EL (cell line): ENCODE results near the gene STEAP4.

Experiments used
- DNase-seq: peaks from one replicate; pipeline ENCODE4 v3.0.0-alpha.2; 2016

The STEAP4 gene

GRCh38 chr7:88306590-88307048 is at the start of gene STEAP4:
TSS of gene STEAP4 (minus strand) at chr7:88306894. CDS start at chr7:88284269, 22,625 bp downstream.
- peak; percentile 13 for DNase-seq

- DNase-seq, result no peak
Measured at GRCh38 chr7:88355011-88355410, 48.3 kb upstream of the STEAP4 start.

GRCh38 chr7:88350118-88350517 is 43.4 kb upstream of the STEAP4 start:
- DNase-seq, result no peak

GRCh38 chr7:88347517-88347916 is 40.8 kb upstream of the STEAP4 start:
- no peak for DNase-seq

- no peak for DNase-seq
Measured at GRCh38 chr7:88347090-88347489, 40.4 kb upstream of the STEAP4 start.

- DNase-seq, result no peak
Measured at GRCh38 chr7:88346357-88346756, 39.7 kb upstream of the STEAP4 start.

GRCh38 chr7:88344956-88345832 is 38.5 kb upstream of the STEAP4 start:
- peak; percentile 6 for DNase-seq

- DNase-seq, result no peak
Measured at GRCh38 chr7:88344271-88344670, 37.6 kb upstream of the STEAP4 start.

- no peak for DNase-seq
Measured at GRCh38 chr7:88339195-88339922, 32.7 kb upstream of the STEAP4 start.

- no peak for DNase-seq
Measured at GRCh38 chr7:88338503-88338902, 31.8 kb upstream of the STEAP4 start.

- peak; percentile 22 for DNase-seq
Measured at GRCh38 chr7:88337572-88337971, 30.9 kb upstream of the STEAP4 start.

GRCh38 chr7:88331322-88331721 is 24.6 kb upstream of the STEAP4 start:
- no peak for DNase-seq

GRCh38 chr7:88329532-88330463 is 23.1 kb upstream of the STEAP4 start:
- no peak for DNase-seq

GRCh38 chr7:88328787-88329186 is 22.1 kb upstream of the STEAP4 start:
- DNase-seq, result no peak

GRCh38 chr7:88324699-88325098 is 18.0 kb upstream of the STEAP4 start:
- no peak for DNase-seq

GRCh38 chr7:88322151-88322550 is 15.5 kb upstream of the STEAP4 start:
- DNase-seq, result no peak

GRCh38 chr7:88321694-88322093 is 15.0 kb upstream of the STEAP4 start:
- DNase-seq, result no peak

GRCh38 chr7:88318196-88318595 is 11.5 kb upstream of the STEAP4 start:
- DNase-seq, result no peak

- no peak for DNase-seq
Measured at GRCh38 chr7:88317422-88317821, 10.7 kb upstream of the STEAP4 start.

- no peak for DNase-seq
Measured at GRCh38 chr7:88316456-88316855, 9.8 kb upstream of the STEAP4 start.

GRCh38 chr7:88315522-88315921 is 8.8 kb upstream of the STEAP4 start:
- no peak for DNase-seq

- no peak for DNase-seq
Measured at GRCh38 chr7:88314061-88314491, 7.4 kb upstream of the STEAP4 start.
